GM21390 (cell line): ENCODE measurements around the gene MXD3.
"Not testable (repeated sequence)": the region's sequence is repeated elsewhere in the genome, so short reads cannot be mapped to it uniquely, and the experiment has no call there.

Experiments
- ATAC-seq: cut with Tn5 transposase; IDR thresholded peaks from one replicate; pipeline ENCODE4 v1.9.1; 2021; ENCODE audit not compliant: unreplicated experiment

MXD3 gene

DNA sequence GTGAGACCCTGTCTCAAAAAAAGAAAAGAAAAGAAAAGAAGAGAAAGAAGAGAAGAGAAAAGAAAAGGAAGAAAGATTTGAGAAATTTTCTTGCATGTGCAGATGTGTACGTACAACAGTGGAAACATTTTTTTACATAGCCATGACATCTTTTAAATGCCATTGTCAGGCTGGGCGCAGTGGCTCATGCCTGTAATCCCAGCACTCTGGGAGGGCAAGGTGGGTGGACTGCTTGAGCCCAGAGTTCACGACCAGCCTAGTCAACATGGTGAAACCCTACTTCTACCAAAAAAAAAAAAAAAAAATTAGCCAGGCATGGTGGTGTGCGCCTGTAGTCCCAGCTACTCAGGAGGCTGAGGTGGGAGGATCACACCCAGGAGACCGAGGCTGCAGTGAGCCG lies 33.2 kb upstream of the MXD3 start:
- no peak for ATAC-seq

DNA sequence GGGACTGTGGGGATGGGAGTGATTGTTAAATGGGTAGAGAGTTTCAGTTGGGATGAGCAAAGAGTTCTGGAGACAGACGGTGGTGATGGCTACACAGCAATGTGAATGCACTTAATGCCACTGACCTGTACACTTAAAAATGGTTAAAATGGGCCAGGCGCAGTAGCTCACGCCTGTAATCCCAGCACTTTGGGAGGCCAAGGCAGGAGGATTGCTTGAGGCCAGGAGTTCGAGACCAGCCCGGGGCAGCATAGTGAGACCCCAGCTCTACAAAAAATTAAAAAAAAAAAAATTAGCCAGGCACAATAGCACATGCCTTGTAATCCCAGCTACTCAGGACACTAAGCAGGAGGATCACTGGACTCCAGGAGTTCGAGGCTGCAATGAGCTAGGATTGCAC lies 32.1 kb upstream of the MXD3 start:
- ATAC-seq, result no peak

- ATAC-seq, result not testable (repeated sequence)
Measured at GRCh38 chr5:177343000-177343399, 31.3 kb upstream of the MXD3 start.

DNA sequence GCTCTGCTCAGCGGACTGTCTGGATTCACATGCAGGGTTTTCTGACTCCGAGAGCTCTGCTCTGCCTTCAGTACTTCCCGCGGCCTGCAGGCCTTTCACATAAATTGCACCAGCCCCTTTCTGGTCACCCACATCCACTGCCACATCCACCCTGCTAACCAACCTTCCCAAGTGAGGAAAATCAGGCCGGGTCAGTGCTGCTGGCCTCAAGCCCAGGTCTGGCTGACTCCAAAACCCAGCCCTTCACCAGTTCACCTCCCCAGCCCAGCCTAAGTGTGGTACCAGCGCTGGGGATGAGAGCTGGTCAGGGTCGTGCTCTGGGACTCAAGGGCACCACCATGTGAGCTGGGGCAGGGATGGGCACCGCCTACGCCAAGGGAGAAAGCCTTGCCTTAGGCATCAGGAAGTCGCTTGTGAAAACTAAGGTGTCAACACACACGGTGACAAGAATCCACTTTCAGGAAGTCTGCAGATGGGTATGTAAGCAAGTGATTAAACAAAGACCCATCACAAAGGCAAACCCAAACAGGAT lies 27.5 kb upstream of the MXD3 start:
- ATAC-seq, result no peak

DNA sequence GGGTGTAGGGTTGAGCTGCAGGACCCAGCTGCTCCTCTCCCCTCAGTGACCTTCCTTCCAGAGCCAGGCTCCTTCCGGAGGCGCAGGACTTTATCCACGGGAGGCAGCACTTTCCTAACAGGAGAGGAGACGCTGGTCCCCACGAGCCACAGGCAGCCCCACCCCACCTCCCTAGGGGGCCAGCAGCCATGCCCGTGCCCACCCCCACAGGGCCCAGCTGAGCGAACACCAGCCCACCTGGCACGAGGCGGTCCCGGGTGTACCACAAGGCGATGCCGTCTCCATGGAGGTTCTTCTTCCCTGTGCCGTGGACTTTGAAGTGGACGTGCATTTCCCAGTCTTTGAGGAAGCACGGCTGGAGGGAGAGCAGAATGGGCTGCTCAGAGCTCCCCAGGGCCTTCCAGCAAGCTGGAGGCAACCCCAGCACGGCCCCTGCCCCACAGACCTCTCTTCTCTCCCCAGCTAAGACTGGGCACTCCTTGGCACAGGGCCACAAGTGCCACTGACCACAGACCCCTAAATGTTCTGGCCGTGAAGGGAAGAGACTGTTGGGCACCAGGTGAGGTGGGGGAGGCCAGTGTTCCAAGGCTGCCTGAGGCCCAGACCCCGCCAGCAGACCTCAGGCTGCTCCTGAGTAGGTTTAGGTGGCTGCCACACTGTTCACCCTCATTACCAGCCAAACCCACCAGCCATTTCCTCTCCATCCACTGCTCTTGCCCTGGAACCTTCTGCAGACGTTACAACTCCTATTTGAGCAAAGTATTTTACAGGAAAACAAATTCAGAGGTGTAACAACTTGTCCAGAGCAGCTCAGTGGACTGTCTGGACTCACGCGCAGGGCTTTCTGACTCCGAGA lies 26.8 kb upstream of the MXD3 start:
- no peak for ATAC-seq

GRCh38 chr5:177336603-177337494 lies 25.2 kb upstream of the MXD3 start:
- ATAC-seq, result no peak

DNA sequence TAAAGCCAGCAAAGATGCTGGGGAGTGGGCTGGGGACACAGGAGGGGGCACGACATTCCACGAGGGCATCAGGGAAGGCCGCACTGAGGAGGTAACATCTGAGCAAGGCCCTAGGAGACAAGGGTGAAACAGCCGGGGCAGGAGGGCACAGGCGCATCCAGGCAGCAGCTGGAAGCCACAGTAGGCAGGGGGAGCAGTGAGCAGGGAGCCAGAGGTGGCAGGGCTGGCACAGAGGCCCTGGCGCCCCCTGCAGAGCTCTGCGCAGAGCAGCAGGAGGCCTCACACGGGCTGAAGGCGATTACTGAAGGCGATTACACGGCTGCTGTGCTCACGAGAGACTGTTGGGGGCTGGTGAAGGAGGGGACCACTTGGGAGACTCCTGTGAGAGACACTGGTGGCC lies 24.4 kb upstream of the MXD3 start:
- ATAC-seq, result no peak

GRCh38 chr5:177335701-177336065 lies 24.0 kb upstream of the MXD3 start:
- ATAC-seq, result no peak

GRCh38 chr5:177334781-177335700 lies 23.3 kb upstream of the MXD3 start:
- no peak for ATAC-seq

DNA sequence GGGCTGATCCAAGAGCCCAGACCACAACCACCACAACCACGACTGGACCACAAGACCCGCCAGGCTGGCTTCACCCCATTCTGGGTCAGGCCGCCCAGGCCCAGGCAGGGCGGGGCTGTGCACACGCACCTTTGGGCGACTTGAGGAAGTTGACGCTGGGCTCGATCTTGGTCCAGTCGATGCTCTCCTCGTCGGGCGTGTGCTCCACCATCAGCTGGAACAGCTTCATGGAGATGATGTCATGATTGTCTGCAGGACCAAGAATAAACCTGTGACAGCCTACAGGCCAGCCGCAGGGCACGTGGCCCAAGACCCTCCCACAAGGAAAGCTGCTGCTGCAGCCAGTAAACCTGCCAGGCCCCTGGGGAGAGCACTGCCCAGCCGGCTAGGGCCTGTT lies 22.5 kb upstream of the MXD3 start:
- ATAC-seq, result no peak

- ATAC-seq, result no peak
Measured at GRCh38 chr5:177333420-177334154, 21.9 kb upstream of the MXD3 start.

DNA sequence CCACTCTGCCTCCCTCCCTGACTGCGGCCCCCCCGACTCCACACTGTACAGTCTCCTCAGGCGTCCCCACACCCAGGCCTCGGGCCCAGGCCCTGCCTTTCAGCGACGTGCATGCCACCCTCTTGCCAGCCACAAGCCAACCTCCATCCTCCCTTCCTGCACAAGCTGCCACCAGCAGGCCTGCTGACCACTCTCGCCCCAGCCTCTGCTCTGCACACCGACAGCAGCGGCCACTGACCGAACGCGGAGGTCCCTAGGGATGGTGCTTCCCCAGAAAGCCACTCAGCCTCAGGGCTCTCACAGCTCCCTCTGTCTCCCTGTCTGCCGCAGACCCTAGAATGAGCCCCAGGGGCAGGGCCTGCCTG lies 21.2 kb upstream of the MXD3 start:
- ATAC-seq, result no peak

DNA sequence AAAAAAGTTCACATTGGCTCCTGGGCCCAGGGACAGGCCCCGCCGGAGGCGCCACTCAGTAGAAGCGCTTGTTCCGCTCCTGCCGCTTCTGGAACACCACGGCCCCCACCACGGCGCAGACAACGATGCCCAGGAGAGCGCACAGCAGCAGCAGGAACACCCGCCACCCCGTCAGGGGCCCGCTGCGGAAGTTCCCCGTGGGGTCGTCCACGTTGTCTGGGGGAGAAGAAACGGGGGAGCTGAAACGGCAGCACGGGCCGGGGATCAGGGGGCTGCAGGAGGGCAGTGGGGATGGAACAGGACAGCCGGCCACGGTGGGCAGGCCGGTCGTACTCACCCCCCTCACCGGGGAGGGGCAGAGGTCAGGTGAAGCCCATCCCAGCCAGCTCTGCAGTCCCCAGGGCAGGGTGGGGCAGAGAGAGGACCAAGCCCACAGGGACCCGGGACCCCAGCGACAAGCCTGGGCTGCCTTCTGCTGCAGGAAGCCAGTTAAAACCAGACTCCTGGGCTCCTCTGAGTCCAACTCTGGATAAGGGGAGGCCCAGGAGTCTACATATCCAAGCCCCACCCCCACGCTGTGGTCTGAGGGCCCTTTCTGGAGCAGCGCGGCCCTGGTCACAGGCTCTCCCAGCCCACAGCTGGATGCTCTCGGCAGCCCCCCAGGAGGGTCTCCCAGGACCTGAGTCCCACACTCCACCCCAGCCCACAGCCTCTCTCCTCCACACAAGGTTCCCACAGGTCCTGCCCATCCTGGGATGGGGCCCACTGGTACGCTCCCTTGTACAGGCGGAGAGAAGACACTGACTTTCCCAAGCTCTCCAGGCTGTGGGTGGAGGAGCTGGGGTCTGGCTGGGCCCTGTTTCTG lies 20.6 kb upstream of the MXD3 start:
- ATAC-seq, result no peak

- ATAC-seq, result no peak
Measured at GRCh38 chr5:177330991-177331842, 19.5 kb upstream of the MXD3 start.

GRCh38 chr5:177329883-177330282 lies 18.2 kb upstream of the MXD3 start:
- no peak for ATAC-seq

DNA sequence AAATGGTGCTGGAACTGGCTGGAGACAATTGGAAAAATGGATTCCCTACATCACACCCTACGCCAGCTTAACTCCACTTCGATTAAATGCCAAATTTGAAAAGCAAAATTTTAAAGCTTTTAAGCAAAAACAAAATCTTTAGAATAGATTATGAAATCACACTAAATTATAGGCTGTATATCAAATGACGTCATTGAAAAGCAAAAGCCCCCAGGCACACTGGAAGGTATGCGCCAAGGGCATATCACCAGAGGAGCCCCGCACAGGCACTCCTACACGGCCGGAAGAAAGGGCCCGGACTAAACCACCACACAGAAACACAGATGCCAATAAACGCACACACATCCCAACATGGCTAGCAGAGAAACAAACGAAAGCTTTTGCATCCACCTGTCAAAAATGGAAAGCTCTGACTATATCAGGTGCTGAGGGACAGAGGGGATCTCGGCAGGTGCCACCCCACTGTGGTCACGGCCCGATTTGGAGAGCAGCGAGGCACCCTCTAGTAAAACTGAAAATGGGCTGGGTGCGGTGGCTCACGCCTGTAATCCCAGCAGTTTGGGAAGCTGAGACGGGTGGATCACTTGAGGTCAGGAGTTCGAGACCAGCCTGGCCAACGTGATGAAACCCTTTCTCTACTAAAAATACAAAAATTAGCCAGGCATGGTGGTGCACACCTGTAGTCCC lies 17.0 kb upstream of the MXD3 start:
- no peak for ATAC-seq

GRCh38 chr5:177327539-177328522 lies 16.1 kb upstream of the MXD3 start:
- no peak for ATAC-seq
